CD14-positive monocyte (primary cell): ENCODE measurements around the gene PRKCA. TPM values are rescaled to one million over a fixed set of nuclear protein-coding genes. Genes with fewer than 3 reads are reported as not detected.

ENCODE experiments used
- DNase-seq, 3 donors: peaks; one replicate each; pipeline ENCODE4 v3.0.0-alpha.2; 2011 to 2022
- H2AFZ ChIP-seq: 2 replicates; pipeline ENCODE4 v1.6.0; 2012; ENCODE audit warnings: mild to moderate bottlenecking, low read depth, low read length, inconsistent platforms; ENCODE audit not compliant: insufficient read depth, poor library complexity, severe bottlenecking
- H3K27ac ChIP-seq, 2 donors: 1 replicate in 1 of 2; 2 replicates in 1 of 2; pipeline ENCODE4 v1.5.1; 2012 to 2013; ENCODE audit warnings: low read length in 2 of 2, control low read depth in 1 of 2, inconsistent platforms in 1 of 2, low read depth in 1 of 2, mild to moderate bottlenecking in 1 of 2
- H3K27me3 ChIP-seq, 2 donors: one replicate each; pipeline versions ENCODE4 v1.6.0 to v1.6.1; 2011 to 2013; ENCODE audit warnings: low read length in 2 of 2; ENCODE audit not compliant: control insufficient read depth in 2 of 2, insufficient read depth in 2 of 2
- H3K36me3 ChIP-seq, 2 donors: replicated peaks in 1 of 2; 1 replicate in 1 of 2; 2 replicates in 1 of 2; pipeline versions ENCODE4 v1.5.1 to v1.6.1; 2012 to 2013; ENCODE audit warnings: low read length in 2 of 2, control low read depth in 1 of 2, inconsistent platforms in 1 of 2, mild to moderate bottlenecking in 1 of 2; ENCODE audit not compliant: insufficient read depth in 2 of 2, control insufficient read depth in 1 of 2
- H3K4me1 ChIP-seq, 2 donors: 1 replicate in 1 of 2; 2 replicates in 1 of 2; pipeline versions ENCODE4 v1.5.1 to v1.6.1; 2012 to 2013; ENCODE audit warnings: low read length in 2 of 2, control low read depth in 1 of 2, inconsistent platforms in 1 of 2, mild to moderate bottlenecking in 1 of 2, moderate library complexity in 1 of 2; ENCODE audit not compliant: insufficient read depth in 2 of 2, control insufficient read depth in 1 of 2
- H3K4me2 ChIP-seq: replicated peaks from 2 replicates; pipeline ENCODE3; 2012; ENCODE audit warnings: low read length, moderate library complexity, mild to moderate bottlenecking; ENCODE audit not compliant: poor library complexity, severe bottlenecking; ENCODE audit errors: extremely low read depth
- H3K4me3 ChIP-seq, 3 experiments: fragments of 200-600 bp in 1 of 3; sonication (generic) in 1 of 3; replicated peaks in 1 of 3; 1 replicate in 2 of 3; 2 replicates in 1 of 3; pipeline ENCODE4 v1.5.1; 2011 to 2013; ENCODE audit warnings: low read length in 3 of 3, mild to moderate bottlenecking in 3 of 3, control low read depth in 2 of 3, low read depth in 2 of 3, inconsistent platforms in 1 of 3, moderate library complexity in 1 of 3
- H3K79me2 ChIP-seq: 2 replicates; pipeline ENCODE4 v1.6.0; 2012; ENCODE audit warnings: mild to moderate bottlenecking, control low read depth, inconsistent platforms, low read length, moderate library complexity; ENCODE audit not compliant: insufficient read depth
- H3K9ac ChIP-seq: 2 replicates; pipeline ENCODE4 v1.6.0; 2017; ENCODE audit warnings: low read length, mild to moderate bottlenecking; ENCODE audit not compliant: insufficient read depth, poor library complexity, severe bottlenecking
- H3K9me3 ChIP-seq, 2 donors: replicated peaks in 1 of 2; 1 replicate in 1 of 2; 2 replicates in 1 of 2; pipeline versions ENCODE4 v1.5.1 to v1.6.1; 2012 to 2013; ENCODE audit warnings: low read length in 2 of 2, control low read depth in 1 of 2; ENCODE audit not compliant: control insufficient read depth in 1 of 2, insufficient read depth in 1 of 2
- H4K20me1 ChIP-seq: 2 replicates; pipeline ENCODE4 v1.6.0; 2012; ENCODE audit warnings: mild to moderate bottlenecking, low read length, control low read depth, moderate library complexity; ENCODE audit not compliant: insufficient read depth
- H3K27ac Mint-ChIP-seq, 7 donors: one replicate each; pipeline ENCODE4 v1.8.0; 2020; ENCODE audit warnings: mild to moderate bottlenecking in 7 of 7, mixed read lengths in 7 of 7, moderate library complexity in 6 of 7, inconsistent platforms in 2 of 7
- H3K27me3 Mint-ChIP-seq, 3 donors: one replicate each; pipeline ENCODE4 v1.8.0; 2021 to 2022; ENCODE audit warnings: low read depth in 3 of 3, mild to moderate bottlenecking in 3 of 3, mixed read lengths in 3 of 3, moderate library complexity in 3 of 3, inconsistent platforms in 1 of 3
- H3K36me3 Mint-ChIP-seq, 2 donors: one replicate each; pipeline ENCODE4 v1.8.0; 2020; ENCODE audit warnings: mixed read lengths in 2 of 2, inconsistent platforms in 1 of 2, mild to moderate bottlenecking in 1 of 2
- H3K4me1 Mint-ChIP-seq: one replicate; pipeline ENCODE4 v1.8.0; 2020; ENCODE audit warnings: mild to moderate bottlenecking, mixed read lengths
- H3K4me3 Mint-ChIP-seq, 2 donors: one replicate each; pipeline ENCODE4 v1.8.0; 2020; ENCODE audit warnings: mild to moderate bottlenecking in 2 of 2, mixed read lengths in 2 of 2, moderate library complexity in 1 of 2
- H3K9me3 Mint-ChIP-seq, 7 donors: one replicate each; pipeline ENCODE4 v1.8.0; 2020 to 2022; ENCODE audit warnings: mixed read lengths in 7 of 7, mild to moderate bottlenecking in 6 of 7, moderate library complexity in 6 of 7, inconsistent platforms in 2 of 7
- CTCF ChIP-seq: fragments of 200-600 bp; IDR thresholded peaks from one replicate; pipeline ENCODE4 v1.8.0; 2022; ENCODE audit warnings: antibody characterized with exemption, mild to moderate bottlenecking
- WGBS: methylation state at CpG from one replicate; pipeline ENCODE4 v1.1.5; 2013; ENCODE audit warnings: missing lambda C conversion rate; ENCODE audit not compliant: insufficient coverage; 5-methylcytosine and 5-hydroxymethylcytosine counted together
- intact Hi-C, 2 donors: fragments of 100-400 bp; cut with micrococcal nuclease; formaldehyde crosslinking; loops; one replicate each; pipeline versions ENCODE4 v1.15.0 to v1.15.1; 2023
- polyA plus RNA-seq, 3 donors: library from polyadenylated mRNA; depleted of rRNA in 1 of 3; unstranded in 2 of 3; stranded (reverse) in 1 of 3; fragments of 300-500 nt in 2 of 3; fragments of >200 nt in 1 of 3; fragmentation: Illumina TruSeq in 2 of 3; gene quantifications; 1 replicate in 2 of 3; 2 replicates in 1 of 3; pipeline ENCODE4 v1.2.3, GENCODE V29; 2012 to 2021

Gene PRKCA
- polyA plus RNA-seq, 3 donors = 0.22 to 7.1 (median 0.30) TPM

- Mint-ChIP-seq H3K9me3 (no peaks in the 10 kb centered on the region), H3K4me1 (no peaks in the 10 kb centered on the region), H3K27ac (no peak overlapping the region), H3K27me3 (peaks cover 2 to 3% (median 3%) of the 10 kb centered on the region in 3 donors), H3K36me3 (peaks cover 12 to 27% of the 10 kb centered on the region in 2 donors), H3K4me3 (no peak overlapping the region)
- no peaks in the 10 kb centered on the region for H3K27me3 ChIP-seq
- TF ChIP-seq CTCF = no peak
- H3K4me2 ChIP-seq = no peak overlapping the region
- no peak overlapping the region for H3K9ac ChIP-seq
- peaks cover 9% of the 10 kb centered on the region for H3K79me2 ChIP-seq
- no peak for DNase-seq
- no peak overlapping the region for H2AFZ ChIP-seq
- no peaks in the 10 kb centered on the region for H3K4me1 ChIP-seq
- no peak overlapping the region for H3K27ac ChIP-seq
- H3K4me3 ChIP-seq = no peak overlapping the region
- H4K20me1 ChIP-seq = no peaks in the 10 kb centered on the region
- intact Hi-C loops = no loop called here
- WGBS = 70% methylated on average over 2 of the region's 6 CpGs
- no peaks in the 10 kb centered on the region for H3K9me3 ChIP-seq
- H3K36me3 ChIP-seq = peaks cover 0 to 13% of the 10 kb centered on the region in 2 donors
These were observed 34.9 kb downstream of the PRKCA start for GRCh38 chr17:66337268-66337667.

GRCh38 chr17:66337866-66338485 is 35.6 kb downstream of the PRKCA start:
- Histone ChIP-seq H3K79me2 (peaks cover 9% of the 10 kb centered on the region), H3K9ac (no peak overlapping the region), H3K4me1 (no peaks in the 10 kb centered on the region), H4K20me1 (no peaks in the 10 kb centered on the region), H3K27me3 (no peaks in the 10 kb centered on the region), H3K9me3 (no peaks in the 10 kb centered on the region), H3K36me3 (peaks cover 0 to 13% of the 10 kb centered on the region in 2 donors), H3K27ac (no peak overlapping the region), H3K4me2 (no peak overlapping the region), H3K4me3 (no peak overlapping the region), H2AFZ (no peak overlapping the region)
- WGBS = 100% methylated on average over 1 of the region's 6 CpGs
- no peak for TF ChIP-seq CTCF
- Mint-ChIP-seq H3K4me3 (no peak overlapping the region), H3K27me3 (peaks cover 2 to 3% (median 2%) of the 10 kb centered on the region in 3 donors), H3K9me3 (no peaks in the 10 kb centered on the region), H3K36me3 (peaks cover 12 to 27% of the 10 kb centered on the region in 2 donors), H3K27ac (no peak overlapping the region), H3K4me1 (no peaks in the 10 kb centered on the region)
- intact Hi-C loops = no loop called here
- no peak for DNase-seq
